ENCODE measurements around the gene STX16. TPM values are rescaled to one million over a fixed set of nuclear protein-coding genes. Genes with fewer than 3 reads are reported as not detected.

STX16 gene
- total RNA-seq, result 57.0 TPM
- long read RNA-seq, full-length matches to known transcripts, result 16 of 23 reads
- long read RNA-seq, partial matches to known transcripts, result 4 of 23 reads
- long read RNA-seq, other reads (novel, unspliced or antisense), result 3 of 23 reads

- intact Hi-C loops (cut with DNase I), result no loop called here
- Histone ChIP-seq H3K9me3 (no peaks in the 10 kb centered on the region), H3K27ac (peak within 1 kb of the TSS; percentile 92), H3K36me3 (peaks cover 5% of the 10 kb centered on the region), H3K4me3 (peak within 1 kb of the TSS; percentile 75), H3K27me3 (no peaks in the 10 kb centered on the region), H3K4me1 (peaks cover 28% of the 10 kb centered on the region)
- TF ChIP-seq CTCF (IDR thresholded peaks at IDR 0.05), result peak; percentile 59
- DNase-seq (peak; percentile 96), ATAC-seq (peak; percentile 97)
These were observed at the start of gene STX16 for GRCh38 chr20:58650776-58651558. TSS of gene STX16 (plus strand) at chr20:58651283. CDS start at chr20:58652007, 724 bp downstream.

- ATAC-seq (no peak), DNase-seq (no peak)
- H3K4me3 ChIP-seq, result no peak overlapping the region
- no peaks in the 10 kb centered on the region for H3K9me3 ChIP-seq
- H3K27me3 ChIP-seq, result peaks cover 12% of the 10 kb centered on the region
- H3K27ac ChIP-seq, result no peak overlapping the region
- no peak for TF ChIP-seq CTCF (IDR thresholded peaks at IDR 0.05)
- H3K36me3 ChIP-seq, result no peaks in the 10 kb centered on the region
- no peaks in the 10 kb centered on the region for H3K4me1 ChIP-seq
- intact Hi-C loops (cut with DNase I), result no loop called here
These were observed 49.0 kb upstream of the STX16 start for GRCh38 chr20:58602124-58602523.

- no peak for TF ChIP-seq CTCF (IDR thresholded peaks at IDR 0.05)
- H3K9me3 ChIP-seq, result no peaks in the 10 kb centered on the region
- no peak overlapping the region for H3K27ac ChIP-seq
- ATAC-seq (no peak), DNase-seq (no peak)
- no peaks in the 10 kb centered on the region for H3K4me1 ChIP-seq
- intact Hi-C loops (cut with DNase I), result no loop called here
- H3K36me3 ChIP-seq, result no peaks in the 10 kb centered on the region
- peaks cover 12% of the 10 kb centered on the region for H3K27me3 ChIP-seq
- H3K4me3 ChIP-seq, result no peak overlapping the region
These were observed 47.4 kb upstream of the STX16 start for GRCh38 chr20:58603721-58604120.

- H3K27ac ChIP-seq, result no peak overlapping the region
- no peaks in the 10 kb centered on the region for H3K9me3 ChIP-seq
- no peaks in the 10 kb centered on the region for H3K36me3 ChIP-seq
- peaks cover 12% of the 10 kb centered on the region for H3K27me3 ChIP-seq
- intact Hi-C loops (cut with DNase I), result no loop called here
- no peak for TF ChIP-seq CTCF (IDR thresholded peaks at IDR 0.05)
- DNase-seq (no peak), ATAC-seq (no peak)
- no peaks in the 10 kb centered on the region for H3K4me1 ChIP-seq
- no peak overlapping the region for H3K4me3 ChIP-seq
These were observed 46.8 kb upstream of the STX16 start for GRCh38 chr20:58604128-58604881.

GRCh38 chr20:58605292-58606065 is 45.6 kb upstream of the STX16 start:
- H3K27me3 ChIP-seq, result peaks cover 12% of the 10 kb centered on the region
- intact Hi-C loops (cut with DNase I), result no loop called here
- H3K27ac ChIP-seq, result no peak overlapping the region
- TF ChIP-seq CTCF (IDR thresholded peaks at IDR 0.05), result no peak
- H3K36me3 ChIP-seq, result no peaks in the 10 kb centered on the region
- no peak for ATAC-seq
- H3K9me3 ChIP-seq, result no peaks in the 10 kb centered on the region
- H3K4me1 ChIP-seq, result no peaks in the 10 kb centered on the region
- no peak overlapping the region for H3K4me3 ChIP-seq
- DNase-seq, result no peak

Data from upper lobe of right lung (tissue), 1 donor.